Neural cell (in vitro differentiated cells): Measurements from ENCODE around the gene PBX4. TPM values are rescaled to one million over a fixed set of nuclear protein-coding genes. Genes with fewer than 3 reads are reported as not detected.

Experiments
- H2AFZ ChIP-seq: fragments of 200-600, 300-800 bp; sonication (generic), shearing (Covaris generic); 2 replicates; pipeline ENCODE4 v1.6.0; 2014; ENCODE audit warnings: low read depth, mild to moderate bottlenecking, antibody characterized with exemption, low read length, moderate library complexity
- H3F3A ChIP-seq: fragments of 200-600 bp; shearing (Covaris generic); 2 replicates; pipeline ENCODE4 v1.6.1; 2016; ENCODE audit warnings: mild to moderate bottlenecking, moderate library complexity, mixed read lengths, antibody characterized with exemption, low read length; ENCODE audit not compliant: insufficient read depth, poor library complexity, severe bottlenecking
- H3K27ac ChIP-seq: fragments of 200-600, 300-800 bp; sonication (generic), shearing (Covaris generic); 2 replicates; pipeline ENCODE4 v1.5.1; 2014; ENCODE audit warnings: mild to moderate bottlenecking, low read length, moderate library complexity
- H3K27me3 ChIP-seq: fragments of 300-800, 200-600 bp; sonication (generic), shearing (Covaris generic); 2 replicates; pipeline ENCODE4 v1.6.0; 2014; ENCODE audit warnings: mild to moderate bottlenecking, low read depth, low read length, moderate library complexity; ENCODE audit not compliant: insufficient read depth
- H3K36me3 ChIP-seq: fragments of 300-800, 200-600 bp; sonication (generic), shearing (Covaris generic); 2 replicates; pipeline ENCODE4 v1.5.1; 2014; ENCODE audit warnings: mild to moderate bottlenecking, antibody characterized with exemption, low read length, moderate library complexity; ENCODE audit not compliant: insufficient read depth
- H3K4me2 ChIP-seq: fragments of 300-800, 200-600 bp; sonication (generic), shearing (Covaris generic); 2 replicates; pipeline ENCODE4 v1.6.0; 2014; ENCODE audit warnings: mild to moderate bottlenecking, low read length
- H3K4me3 ChIP-seq: fragments of 300-800, 200-600 bp; sonication (generic), shearing (Covaris generic); 2 replicates; pipeline ENCODE4 v1.5.1; 2014; ENCODE audit warnings: mild to moderate bottlenecking, low read length, moderate library complexity
- H3K79me2 ChIP-seq: fragments of 200-600 bp; shearing (Covaris generic); replicated peaks from 2 replicates; pipeline ENCODE4 v1.6.0; 2014; ENCODE audit warnings: mild to moderate bottlenecking, low read length, moderate library complexity; ENCODE audit not compliant: insufficient read depth
- H3K9ac ChIP-seq: fragments of 300-800, 200-600 bp; sonication (generic), shearing (Covaris generic); 2 replicates; pipeline ENCODE4 v1.6.1; 2016; ENCODE audit warnings: mild to moderate bottlenecking, low read length, mixed read lengths
- H3K9me2 ChIP-seq: fragments of 200-600 bp; shearing (Covaris generic); 2 replicates; pipeline ENCODE4 v1.6.1; 2016; ENCODE audit warnings: mild to moderate bottlenecking, low read length, mixed read lengths; ENCODE audit not compliant: insufficient read depth
- H3K9me3 ChIP-seq: fragments of 200-600, 300-800 bp; sonication (generic), shearing (Covaris generic); 2 replicates; pipeline ENCODE4 v1.6.1; 2016; ENCODE audit warnings: mild to moderate bottlenecking, mixed run types, low read length, moderate library complexity, mixed read lengths
- H4K20me1 ChIP-seq: fragments of 200-600 bp; shearing (Covaris generic); 2 replicates; pipeline ENCODE4 v1.6.1; 2016; ENCODE audit warnings: mild to moderate bottlenecking, mixed run types; ENCODE audit not compliant: insufficient read depth
- CTCF ChIP-seq: fragments of 450-650 bp; IDR thresholded peaks from 2 replicates; pipeline ENCODE4 v1.5.1; 2014; ENCODE audit warnings: antibody characterized with exemption, mild to moderate bottlenecking, moderate library complexity; ENCODE audit not compliant: poor library complexity, severe bottlenecking
- EP300 ChIP-seq: fragments of 450-650 bp; conservative IDR thresholded peaks from 2 replicates; pipeline ENCODE4 v1.6.1; 2014; ENCODE audit warnings: antibody characterized with exemption, mild to moderate bottlenecking, moderate library complexity; ENCODE audit not compliant: poor library complexity, severe bottlenecking
- EZH2 ChIP-seq: fragments of 200-600, 300-800 bp; shearing (Covaris generic), sonication (generic); IDR thresholded peaks from 2 replicates; pipeline ENCODE4 v1.6.1; 2014; ENCODE audit warnings: antibody characterized with exemption, low read length, borderline replicate concordance, mild to moderate bottlenecking; ENCODE audit not compliant: insufficient read depth, poor library complexity, severe bottlenecking
- MXI1 ChIP-seq: fragments of 450-650 bp; conservative IDR thresholded peaks from 2 replicates; pipeline ENCODE4 v1.6.1; 2014; ENCODE audit warnings: antibody characterized with exemption, mild to moderate bottlenecking; ENCODE audit not compliant: poor library complexity, severe bottlenecking
- POLR2AphosphoS5 ChIP-seq: IDR thresholded peaks from 2 replicates; pipeline ENCODE4 v1.6.1; 2012
- RAD21 ChIP-seq: fragments of 450-650 bp; conservative IDR thresholded peaks from 2 replicates; pipeline ENCODE4 v1.6.1; 2014; ENCODE audit warnings: antibody characterized with exemption, mild to moderate bottlenecking, moderate library complexity
- REST ChIP-seq: IDR thresholded peaks from 2 replicates; pipeline ENCODE4 v1.6.1; 2012; ENCODE audit warnings: borderline replicate concordance
- SMC3 ChIP-seq: fragments of 450-650 bp; conservative IDR thresholded peaks from 2 replicates; pipeline ENCODE4 v1.6.1; 2014; ENCODE audit warnings: antibody characterized with exemption, mild to moderate bottlenecking, moderate library complexity; ENCODE audit not compliant: poor library complexity
- TAF1 ChIP-seq: IDR thresholded peaks from 2 replicates; pipeline ENCODE4 v1.6.1; 2012; ENCODE audit warnings: low read depth
- polyA plus RNA-seq: library from polyadenylated mRNA; depleted of rRNA; stranded (reverse); fragments of >200 nt; gene quantifications from 2 replicates; pipeline ENCODE4 v1.2.3, GENCODE V29; 2014

The PBX4 gene
- polyA plus RNA-seq, 1 donor from 2014 or later = 7.5 TPM

GRCh38 chr19:19544257-19544953 lies 74.1 kb downstream of the PBX4 start:
- Histone ChIP-seq H3K79me2 (no peaks in the 10 kb centered on the region), H4K20me1 (no peaks in the 10 kb centered on the region), H3K4me2 (no peak overlapping the region), H3K9ac (no peak overlapping the region), H3F3A (no peaks in the 10 kb centered on the region), H2AFZ (no peak overlapping the region), H3K9me2 (no peaks in the 10 kb centered on the region), H3K27me3 (no peaks in the 10 kb centered on the region), H3K9me3 (no peaks in the 10 kb centered on the region), H3K4me3 (no peak overlapping the region), H3K36me3 (no peaks in the 10 kb centered on the region), H3K27ac (no peak overlapping the region)
- no peak for TF ChIP-seq TAF1
- no peak for TF ChIP-seq SMC3
- TF ChIP-seq RAD21 = no peak
- TF ChIP-seq REST = no peak
- TF ChIP-seq EP300 = no peak
- no peak for TF ChIP-seq CTCF
- no peak for TF ChIP-seq POLR2AphosphoS5
- no peak for TF ChIP-seq EZH2
- no peak for TF ChIP-seq MXI1

GRCh38 chr19:19543640-19544039 lies 74.8 kb downstream of the PBX4 start:
- Histone ChIP-seq H4K20me1 (no peaks in the 10 kb centered on the region), H3F3A (no peaks in the 10 kb centered on the region), H3K36me3 (no peaks in the 10 kb centered on the region), H3K79me2 (no peaks in the 10 kb centered on the region), H3K27ac (no peak overlapping the region), H3K4me2 (no peak overlapping the region), H3K4me3 (no peak overlapping the region), H3K9me3 (no peaks in the 10 kb centered on the region), H3K9ac (no peak overlapping the region), H2AFZ (no peak overlapping the region), H3K27me3 (no peaks in the 10 kb centered on the region), H3K9me2 (no peaks in the 10 kb centered on the region)
- no peak for TF ChIP-seq POLR2AphosphoS5
- TF ChIP-seq REST = no peak
- TF ChIP-seq EZH2 = no peak
- no peak for TF ChIP-seq EP300
